MCF 10A (cell line): ENCODE measurements around the gene MKNK1. TPM values are rescaled to one million over a fixed set of nuclear protein-coding genes. Genes with fewer than 3 reads are reported as not detected.

Experiments
- BruUV-seq: library from RNA; stranded (reverse); fragments of 400-500 nt; replicated peaks from 2 replicates; lab custom pipeline; 2021; lab: Mats Ljungman, UMichigan
- CTCF ChIA-PET: fragments of 300-600 bp; sonication (Branson Sonifier 250); formaldehyde crosslinking; extraction: SDS; loops from one replicate; lab custom pipeline; 2021; ENCODE audit warnings: antibody characterized with exemption, inconsistent platforms; lab: Yijun Ruan, JAX
- POLR2A ChIA-PET: fragments of 300-600, 350-650 bp; sonication (Branson Sonifier 250); formaldehyde crosslinking; extraction: SDS; loops from one replicate; lab custom pipeline; 2020; ENCODE audit warnings: antibody characterized with exemption, inconsistent platforms; lab: Yijun Ruan, JAX
- DNase-seq: peaks from one replicate; pipeline ENCODE4 v3.0.0-alpha.2; 2018; ENCODE audit not compliant: unreplicated experiment
- H3K27ac Mint-ChIP-seq: one replicate; pipeline ENCODE4 v1.8.0; 2022; ENCODE audit warnings: mild to moderate bottlenecking, low read depth, mixed read lengths; ENCODE audit not compliant: unreplicated experiment
- H3K27me3 Mint-ChIP-seq: one replicate; pipeline ENCODE4 v1.8.0; 2022; ENCODE audit warnings: mixed read lengths; ENCODE audit not compliant: insufficient read depth, unreplicated experiment
- H3K36me3 Mint-ChIP-seq: one replicate; pipeline ENCODE4 v1.8.0; 2022; ENCODE audit warnings: mild to moderate bottlenecking, moderate library complexity, mixed read lengths; ENCODE audit not compliant: insufficient read depth, unreplicated experiment
- H3K4me1 Mint-ChIP-seq: one replicate; pipeline ENCODE4 v1.8.0; 2022; ENCODE audit warnings: mixed read lengths; ENCODE audit not compliant: insufficient read depth, unreplicated experiment
- H3K4me3 Mint-ChIP-seq: one replicate; pipeline ENCODE4 v1.8.0; 2022; ENCODE audit warnings: mild to moderate bottlenecking, moderate library complexity, mixed read lengths; ENCODE audit not compliant: unreplicated experiment
- H3K9me3 Mint-ChIP-seq: one replicate; pipeline ENCODE4 v1.8.0; 2022; ENCODE audit warnings: mixed read lengths; ENCODE audit not compliant: unreplicated experiment
- CTCF ChIP-seq: fragments of 200-600 bp; IDR thresholded peaks from one replicate; pipeline ENCODE4 v1.8.0; 2022; ENCODE audit warnings: antibody characterized with exemption, mild to moderate bottlenecking; ENCODE audit not compliant: unreplicated experiment
- intact Hi-C: fragments of 100-400 bp; cut with micrococcal nuclease; formaldehyde crosslinking; loops from 2 replicates; pipeline ENCODE4 v1.14.1; 2022
- total RNA-seq: library from RNA; stranded (reverse); gene quantifications from 2 replicates; pipeline ENCODE4 v1.2.3, GENCODE V29; 2022

The MKNK1 gene
- total RNA-seq, 1 experiment from 2014 or later = 25.6 TPM

- H3K4me1 Mint-ChIP-seq = no peaks in the 10 kb centered on the region
- DNase-seq = no peak
- POLR2A ChIA-PET = interaction anchor here (0.6 kb wide), 1 partner anchor 134 kb away, joined by 3 read pairs; no protein-coding TSS in a partner anchor
- no peaks in the 10 kb centered on the region for H3K9me3 Mint-ChIP-seq
- no peak overlapping the region for H3K4me3 Mint-ChIP-seq
- TF ChIP-seq CTCF = no peak
- H3K27me3 Mint-ChIP-seq = no peaks in the 10 kb centered on the region
- H3K36me3 Mint-ChIP-seq = peaks cover 18% of the 10 kb centered on the region
- intact Hi-C loops = no loop called here
- CTCF ChIA-PET = interaction anchor here (0.9 to 2.2 kb wide), 2 partner anchors 19 to 27 kb away, joined by 3 to 9 read pairs; no protein-coding TSS in a partner anchor
- H3K27ac Mint-ChIP-seq = no peak overlapping the region
- BruUV-seq = no TSS peak
Observed at GRCh38 chr1:46575300-46575699, 28.8 kb downstream of the MKNK1 start.

GRCh38 chr1:46571691-46572225, 32.3 kb downstream of the MKNK1 start:
- no peaks in the 10 kb centered on the region for H3K4me1 Mint-ChIP-seq
- intact Hi-C loops = no loop called here
- no peak for TF ChIP-seq CTCF
- BruUV-seq = no TSS peak
- H3K9me3 Mint-ChIP-seq = no peaks in the 10 kb centered on the region
- ChIA-PET POLR2A (interaction anchor here (1.2 kb wide), 1 partner anchor 33 kb away, joined by 3 read pairs; the partner anchor contains the start of gene MKNK1), CTCF (interaction anchor here (1.2 kb wide), 1 partner anchor 24 kb away, joined by 4 read pairs; no protein-coding TSS in a partner anchor)
- no peak overlapping the region for H3K27ac Mint-ChIP-seq
- H3K36me3 Mint-ChIP-seq = peaks cover 17% of the 10 kb centered on the region
- no peaks in the 10 kb centered on the region for H3K27me3 Mint-ChIP-seq
- no peak for DNase-seq
- no peak overlapping the region for H3K4me3 Mint-ChIP-seq

GRCh38 chr1:46569884-46570725, 34.0 kb downstream of the MKNK1 start:
- no peak for TF ChIP-seq CTCF
- BruUV-seq = no TSS peak
- Mint-ChIP-seq H3K36me3 (peaks cover 21% of the 10 kb centered on the region), H3K4me3 (no peak overlapping the region), H3K27ac (no peak overlapping the region), H3K9me3 (no peaks in the 10 kb centered on the region), H3K4me1 (no peaks in the 10 kb centered on the region), H3K27me3 (no peaks in the 10 kb centered on the region)
- DNase-seq = no peak
- intact Hi-C loops = no loop called here
- ChIA-PET CTCF (interaction anchor here (0.7 to 1.3 kb wide), 3 partner anchors 22 to 41 kb away, joined by 3 to 4 read pairs (median 3); no protein-coding TSS in a partner anchor), POLR2A (interaction anchor here (1.2 to 1.5 kb wide), 2 partner anchors 9 to 34 kb away, joined by 3 to 4 read pairs; partner anchors contain the start of gene MKNK1)

GRCh38 chr1:46569116-46569515, 35.0 kb downstream of the MKNK1 start:
- no TSS peak for BruUV-seq
- H3K36me3 Mint-ChIP-seq = peaks cover 28% of the 10 kb centered on the region
- H3K4me3 Mint-ChIP-seq = no peak overlapping the region
- no peak overlapping the region for H3K27ac Mint-ChIP-seq
- H3K27me3 Mint-ChIP-seq = no peaks in the 10 kb centered on the region
- intact Hi-C loops = no loop called here
- no peaks in the 10 kb centered on the region for H3K4me1 Mint-ChIP-seq
- no peak for DNase-seq
- no peaks in the 10 kb centered on the region for H3K9me3 Mint-ChIP-seq
- no peak for TF ChIP-seq CTCF
- CTCF ChIA-PET = interaction anchor here (0.6 to 0.7 kb wide), 2 partner anchors 21 to 40 kb away, joined by 3 to 4 read pairs; no protein-coding TSS in a partner anchor
- POLR2A ChIA-PET = interaction anchor here (1.5 kb wide), 1 partner anchor 8 kb away, joined by 4 read pairs; no protein-coding TSS in a partner anchor
